22Rv1 (cell line): ENCODE measurements around the gene C19orf67.

ENCODE experiments used
- H3K27ac ChIP-seq: fragments of 450-650 bp; 2 replicates; pipeline ENCODE4 v1.5.1; 2017
- CTCF ChIP-seq: fragments of 450-650 bp; IDR thresholded peaks from 2 replicates; pipeline ENCODE4 v1.5.1; 2017; ENCODE audit warnings: mild to moderate bottlenecking
- ZFX ChIP-seq: fragments of 450-650 bp; IDR thresholded peaks from 2 replicates; pipeline ENCODE4 v1.6.1; 2017; ENCODE audit warnings: antibody characterized with exemption, borderline replicate concordance

The C19orf67 gene

GRCh38 chr19:14058182-14059092 lies 27.1 kb downstream of the C19orf67 start:
- TF ChIP-seq ZFX: no peak
- TF ChIP-seq CTCF: no peak
- no peak overlapping the region for H3K27ac ChIP-seq

GRCh38 chr19:14056741-14057356 lies 28.7 kb downstream of the C19orf67 start:
- TF ChIP-seq ZFX: no peak
- TF ChIP-seq CTCF: no peak
- no peak overlapping the region for H3K27ac ChIP-seq

GRCh38 chr19:14056069-14056666 lies 29.4 kb downstream of the C19orf67 start:
- TF ChIP-seq ZFX (no peak), CTCF (no peak)
- no peak overlapping the region for H3K27ac ChIP-seq

GRCh38 chr19:14055396-14055795 lies 30.2 kb downstream of the C19orf67 start:
- TF ChIP-seq ZFX: no peak
- H3K27ac ChIP-seq: no peak overlapping the region

GRCh38 chr19:14054721-14055120 lies 30.9 kb downstream of the C19orf67 start:
- TF ChIP-seq CTCF (no peak), ZFX (no peak)
- no peak overlapping the region for H3K27ac ChIP-seq

- no peak overlapping the region for H3K27ac ChIP-seq
- TF ChIP-seq CTCF (no peak), ZFX (no peak)
Observed at GRCh38 chr19:14054099-14054498, 31.5 kb downstream of the C19orf67 start.

- TF ChIP-seq ZFX (no peak), CTCF (no peak)
Observed at GRCh38 chr19:14053500-14053899, 32.1 kb downstream of the C19orf67 start.

More at GRCh38 chr19:14053500-14053899, 32.1 kb downstream of the C19orf67 start:
- H3K27ac ChIP-seq: no peak overlapping the region
